Measurements from ENCODE around the gene LRRC4C.
"Not testable (repeated sequence)": the region's sequence is repeated elsewhere in the genome, so short reads cannot be mapped to it uniquely, and the experiment has no call there.

The LRRC4C gene

DNA sequence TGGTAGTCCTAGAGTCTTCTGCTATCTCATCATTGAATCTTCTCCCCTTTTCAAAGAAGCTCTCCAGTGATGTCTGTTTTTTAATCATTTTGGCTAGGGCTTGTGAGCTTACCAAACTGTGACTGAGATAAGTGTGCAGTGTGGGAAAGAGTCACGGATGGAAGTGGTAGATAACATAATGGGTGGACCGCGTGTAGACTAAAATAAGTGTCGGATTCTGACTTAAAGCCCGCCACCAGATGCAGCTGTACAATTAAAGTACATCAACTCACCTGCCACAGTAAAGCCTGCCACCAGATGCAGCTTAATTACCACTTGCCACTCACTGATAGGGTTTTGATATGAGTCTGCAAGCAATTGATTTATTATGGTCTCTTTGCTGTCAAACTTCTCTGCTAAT lies 581.5 kb downstream of the LRRC4C start:
- H3K4me1 ChIP-seq = no peaks in the 10 kb centered on the region
- TF ChIP-seq Cebpa-rat (IDR thresholded peaks at IDR 0.05) = no peak
- no peak overlapping the region for H3K9ac ChIP-seq
- H3K9me3 ChIP-seq (replicated peaks in 1 of 11) = no peaks in the 10 kb centered on the region
- no peak overlapping the region for H3K27ac ChIP-seq
- no peaks in the 10 kb centered on the region for H4K20me1 ChIP-seq
- no peaks in the 10 kb centered on the region for H3K36me3 ChIP-seq
- no peak overlapping the region for H3K4me3 ChIP-seq
- H3K27me3 ChIP-seq = no peaks in the 10 kb centered on the region
- H3K4me2 ChIP-seq = no peak overlapping the region

DNA sequence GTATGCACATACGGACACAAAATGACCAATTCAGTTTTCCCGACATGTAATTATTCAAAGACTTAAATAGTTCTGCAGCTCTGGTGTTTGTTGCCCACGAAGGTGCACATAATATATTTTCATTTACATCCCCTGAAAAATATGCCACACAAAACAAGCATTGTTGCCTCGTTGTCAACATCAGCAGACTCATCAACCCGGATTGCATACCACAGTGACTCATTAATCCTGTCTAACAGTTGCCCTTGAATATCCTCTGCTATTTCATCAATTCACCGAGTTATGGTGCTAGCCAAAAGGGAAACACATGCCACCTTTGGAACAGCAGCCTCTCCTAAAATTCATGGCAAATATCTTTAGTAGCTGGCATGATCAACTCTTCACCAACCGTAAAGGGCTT lies 582.2 kb downstream of the LRRC4C start:
- no peak for TF ChIP-seq Cebpa-rat (IDR thresholded peaks at IDR 0.05)
- Histone ChIP-seq H4K20me1 (no peaks in the 10 kb centered on the region), H3K4me1 (no peaks in the 10 kb centered on the region), H3K9ac (no peak overlapping the region), H3K4me3 (no peak overlapping the region), H3K9me3 (replicated peaks in 1 of 11) (no peaks in the 10 kb centered on the region), H3K27ac (no peak overlapping the region), H3K27me3 (no peaks in the 10 kb centered on the region), H3K36me3 (no peaks in the 10 kb centered on the region), H3K4me2 (no peak overlapping the region)

GRCh38 chr11:40867991-40868632 lies 591.3 kb downstream of the LRRC4C start:
- Histone ChIP-seq H3K4me2 (no peak overlapping the region), H3K4me3 (no peak overlapping the region), H3K27me3 (no peaks in the 10 kb centered on the region), H3K9me3 (replicated peaks in 1 of 11) (no peaks in the 10 kb centered on the region), H4K20me1 (no peaks in the 10 kb centered on the region), H3K36me3 (no peaks in the 10 kb centered on the region), H3K9ac (no peak overlapping the region), H3K27ac (no peak overlapping the region), H3K4me1 (no peaks in the 10 kb centered on the region)
- TF ChIP-seq Cebpa-rat (IDR thresholded peaks at IDR 0.05) = no peak

GRCh38 chr11:40857754-40858153 lies 601.7 kb downstream of the LRRC4C start:
- not testable (repeated sequence) for H3K4me1 ChIP-seq; H3K36me3 ChIP-seq; H3K9ac ChIP-seq; H3K9me3 ChIP-seq (replicated peaks in 1 of 11); H3K27me3 ChIP-seq; H4K20me1 ChIP-seq; H3K4me3 ChIP-seq; H3K27ac ChIP-seq; H3K4me2 ChIP-seq

GRCh38 chr11:40842750-40843339 lies 616.6 kb downstream of the LRRC4C start:
- no peak for TF ChIP-seq Cebpa-rat (IDR thresholded peaks at IDR 0.05)
- Histone ChIP-seq H3K27me3 (no peaks in the 10 kb centered on the region), H3K9me3 (replicated peaks in 1 of 11) (no peaks in the 10 kb centered on the region), H3K4me2 (no peak overlapping the region), H3K9ac (no peak overlapping the region), H3K27ac (no peak overlapping the region), H4K20me1 (no peaks in the 10 kb centered on the region), H3K4me1 (no peaks in the 10 kb centered on the region), H3K36me3 (no peaks in the 10 kb centered on the region), H3K4me3 (no peak overlapping the region)

DNA sequence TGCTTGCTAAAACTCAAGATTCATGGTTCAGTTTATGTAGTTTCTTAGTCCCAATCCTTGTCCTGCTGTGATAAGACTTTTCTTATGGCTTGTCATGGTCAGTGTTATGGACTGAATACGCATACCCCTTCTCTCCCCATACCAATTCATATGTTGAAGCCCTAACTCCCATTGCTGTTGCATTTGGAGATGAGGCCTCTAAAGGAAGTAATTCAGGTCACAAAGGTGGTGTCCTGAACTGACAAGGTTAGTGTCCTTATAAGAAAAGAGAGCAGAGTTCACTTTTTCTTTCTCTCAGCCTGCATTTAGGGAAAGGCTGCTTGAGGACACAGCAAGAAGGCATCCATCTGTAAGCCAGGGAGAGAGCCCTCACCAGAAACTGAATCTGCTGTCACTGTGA lies 618.2 kb downstream of the LRRC4C start:
- Histone ChIP-seq H3K4me3 (no peak overlapping the region), H4K20me1 (no peaks in the 10 kb centered on the region), H3K9me3 (replicated peaks in 1 of 11) (no peaks in the 10 kb centered on the region), H3K27ac (no peak overlapping the region), H3K27me3 (no peaks in the 10 kb centered on the region), H3K9ac (no peak overlapping the region), H3K4me2 (no peak overlapping the region), H3K4me1 (no peaks in the 10 kb centered on the region), H3K36me3 (no peaks in the 10 kb centered on the region)
- TF ChIP-seq Cebpa-rat (IDR thresholded peaks at IDR 0.05) = no peak

DNA sequence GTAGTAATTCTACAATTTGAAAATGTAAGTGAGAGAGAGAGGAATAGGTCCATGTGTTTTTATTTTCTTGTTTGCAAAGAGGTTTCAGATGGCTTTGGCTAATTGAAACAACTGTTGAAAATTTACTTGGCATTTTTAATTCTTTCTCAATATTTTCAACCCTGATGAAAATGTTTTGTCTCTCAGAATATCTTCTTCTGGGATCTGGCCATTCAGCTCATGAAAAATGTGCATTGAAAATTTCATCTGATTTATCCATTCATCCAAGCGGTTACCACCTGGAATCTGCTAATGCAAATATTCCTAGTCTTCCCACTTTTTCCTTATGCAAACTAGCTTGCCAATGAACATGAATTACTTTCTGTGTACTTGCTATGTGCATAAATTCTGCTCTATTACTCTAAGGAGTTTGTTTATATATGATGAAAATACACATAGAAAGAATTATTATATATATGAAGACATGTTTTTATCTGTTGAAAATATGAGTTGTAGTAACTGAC lies 621.2 kb downstream of the LRRC4C start:
- TF ChIP-seq Cebpa-rat (IDR thresholded peaks at IDR 0.05) = no peak
- no peak overlapping the region for H3K4me3 ChIP-seq
- no peak overlapping the region for H3K9ac ChIP-seq
- no peak overlapping the region for H3K27ac ChIP-seq
- H3K9me3 ChIP-seq (replicated peaks in 1 of 11) = no peaks in the 10 kb centered on the region
- H3K4me2 ChIP-seq = no peak overlapping the region
- no peaks in the 10 kb centered on the region for H4K20me1 ChIP-seq
- H3K36me3 ChIP-seq = no peaks in the 10 kb centered on the region
- H3K4me1 ChIP-seq = no peaks in the 10 kb centered on the region
- H3K27me3 ChIP-seq = no peaks in the 10 kb centered on the region

GRCh38 chr11:40827116-40827515 lies 632.3 kb downstream of the LRRC4C start:
- H3K4me3 ChIP-seq = no peak overlapping the region
- no peak for TF ChIP-seq Cebpa-rat (IDR thresholded peaks at IDR 0.05)
- no peaks in the 10 kb centered on the region for H4K20me1 ChIP-seq
- H3K27me3 ChIP-seq = no peaks in the 10 kb centered on the region
- H3K4me1 ChIP-seq = no peaks in the 10 kb centered on the region
- no peak overlapping the region for H3K9ac ChIP-seq
- H3K27ac ChIP-seq = no peak overlapping the region
- no peaks in the 10 kb centered on the region for H3K36me3 ChIP-seq
- H3K4me2 ChIP-seq = no peak overlapping the region
- H3K9me3 ChIP-seq (replicated peaks in 1 of 11) = no peaks in the 10 kb centered on the region

DNA sequence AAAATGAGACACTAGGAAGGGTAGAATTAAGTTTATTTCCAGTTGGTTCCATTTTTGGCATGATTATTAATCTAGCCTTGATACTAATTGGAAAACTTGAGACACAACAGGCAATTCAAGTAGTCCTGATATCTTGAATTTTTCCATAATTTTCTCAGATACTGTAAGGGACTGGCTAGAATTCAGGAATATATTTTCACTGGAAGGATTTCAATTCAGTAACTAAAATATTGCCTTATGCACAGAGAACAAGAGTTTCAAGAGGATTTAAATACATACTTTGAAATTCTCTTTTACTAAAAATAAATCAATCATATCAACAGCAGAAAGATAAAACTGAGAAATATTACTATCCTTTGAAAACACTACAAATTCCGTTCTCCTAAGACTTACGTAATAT lies 632.9 kb downstream of the LRRC4C start:
- Histone ChIP-seq H3K4me1 (no peaks in the 10 kb centered on the region), H3K9me3 (replicated peaks in 1 of 11) (no peaks in the 10 kb centered on the region), H3K9ac (no peak overlapping the region), H3K4me2 (no peak overlapping the region), H3K4me3 (no peak overlapping the region), H3K27me3 (no peaks in the 10 kb centered on the region), H4K20me1 (no peaks in the 10 kb centered on the region), H3K36me3 (no peaks in the 10 kb centered on the region), H3K27ac (no peak overlapping the region)
- no peak for TF ChIP-seq Cebpa-rat (IDR thresholded peaks at IDR 0.05)

DNA sequence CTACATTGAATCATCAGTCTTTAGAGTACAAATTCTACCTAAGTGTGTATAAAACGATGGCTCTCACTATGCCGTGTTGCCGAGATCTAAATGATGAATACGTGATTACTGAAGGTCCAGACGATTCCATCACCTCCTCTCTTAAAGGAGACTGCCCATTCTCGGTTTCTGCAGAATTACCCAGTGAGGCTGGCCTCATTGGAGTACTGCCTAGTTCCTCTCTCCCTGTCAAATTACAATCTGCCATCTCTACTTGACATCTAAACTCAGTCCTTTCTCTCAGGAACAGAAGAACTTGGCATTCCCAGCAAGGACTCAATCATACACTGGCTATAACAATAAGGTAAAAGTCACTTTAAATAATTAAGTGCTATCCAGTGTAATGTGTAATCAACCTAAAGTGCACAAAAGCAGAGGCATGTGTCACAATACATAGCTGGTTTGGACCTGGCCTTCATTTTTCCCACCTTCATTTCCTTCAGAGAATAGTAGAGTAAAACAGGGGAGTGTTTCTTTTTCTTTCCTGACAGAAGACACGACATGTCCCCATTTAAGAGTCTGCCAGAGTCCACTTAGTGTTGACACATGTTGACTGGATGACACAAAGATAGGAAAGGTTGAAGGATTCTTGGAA lies 634.1 kb downstream of the LRRC4C start:
- Histone ChIP-seq H3K36me3 (no peaks in the 10 kb centered on the region), H3K9me3 (replicated peaks in 1 of 11) (no peaks in the 10 kb centered on the region), H3K4me3 (no peak overlapping the region), H4K20me1 (no peaks in the 10 kb centered on the region), H3K9ac (no peak overlapping the region), H3K4me2 (no peak overlapping the region), H3K27me3 (no peaks in the 10 kb centered on the region), H3K27ac (no peak overlapping the region), H3K4me1 (no peaks in the 10 kb centered on the region)
- TF ChIP-seq Cebpa-rat (IDR thresholded peaks at IDR 0.05) = no peak
